H1 (cell line): ENCODE measurements around the gene EPYC. TPM values are rescaled to one million over a fixed set of nuclear protein-coding genes. Genes with fewer than 3 reads are reported as not detected.

Experiments
- CTCF ChIA-PET: fragments of 300-600 bp; sonication (Branson Sonifier 250); formaldehyde crosslinking; loops from one replicate; lab custom pipeline; 2021; ENCODE audit not compliant: partially characterized antibody; lab: Charles Lee
- POLR2A ChIA-PET: fragments of 300-600 bp; sonication (Branson Sonifier 250); formaldehyde crosslinking; loops from one replicate; lab custom pipeline; 2021; ENCODE audit warnings: inconsistent platforms; ENCODE audit not compliant: partially characterized antibody; lab: Charles Lee
- DNase-seq, 2 experiments: peaks; one replicate each; pipeline versions ENCODE4 v3.0.0 to v3.0.0-alpha.2; 2010 to 2022; ENCODE audit warnings: low spot score in 2 of 2, low read depth in 1 of 2, mixed read lengths in 1 of 2
- FAIRE-seq: peaks from 2 replicates; lab custom pipeline; 2011; peaks lifted over from hg19 to GRCh38; lab: Jason Lieb, UNC
- H2AFZ ChIP-seq: 2 replicates; pipeline ENCODE4 v1.8.1; 2012; ENCODE audit warnings: low read length, inconsistent platforms
- H2AK5ac ChIP-seq: 2 replicates; pipeline ENCODE4 v1.6.1; 2013; ENCODE audit warnings: low read depth, low read length
- H2BK120ac ChIP-seq: replicated peaks from 2 replicates; pipeline ENCODE3; 2013; ENCODE audit warnings: low read depth, low read length, inconsistent platforms
- H2BK12ac ChIP-seq: 2 replicates; pipeline ENCODE4 v1.6.1; 2013; ENCODE audit warnings: low read depth, low read length
- H2BK15ac ChIP-seq: 2 replicates; pipeline ENCODE4 v1.6.1; 2013; ENCODE audit warnings: low read length
- H2BK20ac ChIP-seq: 2 replicates; pipeline ENCODE4 v1.6.1; 2013; ENCODE audit warnings: low read length
- H2BK5ac ChIP-seq: 2 replicates; pipeline ENCODE4 v1.6.1; 2013; ENCODE audit warnings: low read depth, low read length
- H3K14ac ChIP-seq: 2 replicates; pipeline ENCODE4 v1.6.1; 2013; ENCODE audit warnings: inconsistent platforms; ENCODE audit not compliant: insufficient read length
- H3K18ac ChIP-seq: 2 replicates; pipeline ENCODE4 v1.6.1; 2013; ENCODE audit warnings: low read length; ENCODE audit errors: extremely low read depth
- H3K23ac ChIP-seq: 2 replicates; pipeline ENCODE4 v1.6.1; 2013; ENCODE audit warnings: inconsistent platforms; ENCODE audit not compliant: insufficient read length
- H3K23me2 ChIP-seq: 2 replicates; pipeline ENCODE4 v1.6.1; 2013; ENCODE audit warnings: low read depth, low read length
- H3K27ac ChIP-seq: 2 replicates; pipeline ENCODE4 v1.6.1; 2011; ENCODE audit warnings: low read depth, low read length, inconsistent platforms
- H3K27me3 ChIP-seq, 4 experiments: replicated peaks in 1 of 4; 1 replicate in 1 of 4; 2 replicates in 3 of 4; pipeline versions ENCODE4 v1.6.1 to v1.8.1; 2011 to 2013; ENCODE audit warnings: low read length in 3 of 4, mild to moderate bottlenecking in 3 of 4, inconsistent platforms in 2 of 4, mixed read lengths in 2 of 4, moderate library complexity in 1 of 4; ENCODE audit not compliant: control insufficient read depth in 3 of 4, insufficient read depth in 3 of 4; ENCODE audit errors: extremely low read depth in 1 of 4
- H3K36me3 ChIP-seq, 4 experiments: 2 replicates each; pipeline versions ENCODE4 v1.6.1 to v1.8.1; 2011 to 2013; ENCODE audit warnings: mild to moderate bottlenecking in 4 of 4, low read length in 3 of 4, moderate library complexity in 2 of 4, control low read depth in 1 of 4, inconsistent platforms in 1 of 4; ENCODE audit not compliant: insufficient read depth in 4 of 4, control insufficient read depth in 2 of 4
- H3K4ac ChIP-seq: replicated peaks from 2 replicates; pipeline ENCODE3; 2013; ENCODE audit warnings: low read length, low read depth, mixed read lengths, inconsistent platforms; ENCODE audit not compliant: insufficient read length
- H3K4me1 ChIP-seq, 4 experiments: replicated peaks in 1 of 4; 1 replicate in 1 of 4; 2 replicates in 3 of 4; pipeline versions ENCODE4 v1.6.1 to v1.8.1; 2011 to 2013; ENCODE audit warnings: low read length in 3 of 4, inconsistent platforms in 2 of 4, mixed read lengths in 1 of 4; ENCODE audit not compliant: insufficient read depth in 4 of 4, control insufficient read depth in 3 of 4
- H3K4me2 ChIP-seq, 2 experiments: 2 replicates each; pipeline versions ENCODE4 v1.6.1 to v1.8.1; 2011 to 2013; ENCODE audit warnings: low read depth in 2 of 2, low read length in 2 of 2, control low read depth in 1 of 2, inconsistent platforms in 1 of 2, mild to moderate bottlenecking in 1 of 2; ENCODE audit not compliant: insufficient read depth in 1 of 2
- H3K4me3 ChIP-seq, 4 experiments: fragments of 200-600, 300-600 bp in 1 of 4; sonication (generic), shearing (Covaris generic), sonication (Bioruptor Twin) in 1 of 4; 2 replicates each; pipeline versions ENCODE4 v1.5.1 to v1.8.1; 2011 to 2016; ENCODE audit warnings: low read length in 4 of 4, low read depth in 3 of 4, control low read depth in 2 of 4, inconsistent platforms in 2 of 4, mild to moderate bottlenecking in 2 of 4, mixed read lengths in 1 of 4, moderate library complexity in 1 of 4; ENCODE audit not compliant: insufficient read depth in 2 of 4; ENCODE audit errors: extremely low read depth in 1 of 4
- H3K56ac ChIP-seq: replicated peaks from 2 replicates; pipeline ENCODE3; 2013; ENCODE audit warnings: low read depth, mild to moderate bottlenecking, mixed read lengths, low read length, inconsistent platforms; ENCODE audit not compliant: insufficient read length
- H3K79me1 ChIP-seq: 2 replicates; pipeline ENCODE4 v1.6.1; 2013; ENCODE audit warnings: low read depth, low read length, control low read depth
- H3K79me2 ChIP-seq, 2 experiments: 2 replicates each; pipeline versions ENCODE4 v1.6.1 to v1.8.1; 2012 to 2013; ENCODE audit warnings: low read length in 2 of 2, mild to moderate bottlenecking in 2 of 2, inconsistent platforms in 1 of 2; ENCODE audit not compliant: insufficient read depth in 2 of 2, control insufficient read depth in 1 of 2
- H3K9ac ChIP-seq, 4 experiments: replicated peaks in 1 of 4; 1 replicate in 1 of 4; 2 replicates in 3 of 4; pipeline versions ENCODE4 v1.6.1 to v1.8.1; 2011 to 2013; ENCODE audit warnings: low read depth in 3 of 4, low read length in 3 of 4, control low read depth in 2 of 4, mild to moderate bottlenecking in 2 of 4, moderate library complexity in 2 of 4, inconsistent platforms in 1 of 4; ENCODE audit errors: extremely low read depth in 1 of 4
- H3K9me3 ChIP-seq, 2 experiments: 2 replicates each; pipeline versions ENCODE4 v1.6.1 to v1.8.1; 2012 to 2013; ENCODE audit warnings: mild to moderate bottlenecking in 2 of 2, moderate library complexity in 2 of 2, control low read depth in 1 of 2, inconsistent platforms in 1 of 2, low read depth in 1 of 2, low read length in 1 of 2, mixed read lengths in 1 of 2; ENCODE audit not compliant: insufficient read depth in 2 of 2
- H4K20me1 ChIP-seq, 2 experiments: replicated peaks in 1 of 2; 2 replicates each; pipeline versions ENCODE3 to v1.8.1; 2011 to 2013; ENCODE audit warnings: inconsistent platforms in 2 of 2, low read length in 2 of 2, mild to moderate bottlenecking in 1 of 2; ENCODE audit not compliant: insufficient read depth in 2 of 2, control insufficient read depth in 1 of 2
- H4K5ac ChIP-seq: 2 replicates; pipeline ENCODE4 v1.6.1; 2013; ENCODE audit warnings: low read length, low read depth, mixed read lengths, inconsistent platforms; ENCODE audit not compliant: insufficient read length
- H4K8ac ChIP-seq: 2 replicates; pipeline ENCODE4 v1.8.0; 2013; ENCODE audit warnings: mild to moderate bottlenecking, moderate library complexity, low read length, inconsistent platforms; ENCODE audit not compliant: insufficient read depth; ENCODE audit errors: extremely low read depth
- H4K91ac ChIP-seq: replicated peaks from 2 replicates; pipeline ENCODE3; 2013; ENCODE audit warnings: low read length, mixed read lengths, inconsistent platforms; ENCODE audit not compliant: insufficient read length
- CBX8 ChIP-seq: fragments of 300-800, 300-1000 bp; sonication (generic); IDR thresholded peaks from 2 replicates; pipeline ENCODE4 v1.7.1; 2016; ENCODE audit warnings: low read depth, low read length, borderline replicate concordance
- CTBP2 ChIP-seq: IDR thresholded peaks from 2 replicates; pipeline ENCODE4 v1.7.0; 2011; ENCODE audit warnings: borderline replicate concordance, mild to moderate bottlenecking, moderate library complexity, mixed read lengths, low read length; ENCODE audit not compliant: insufficient read depth, insufficient read length
- RAD21 ChIP-seq, 2 experiments: IDR thresholded peaks in 1 of 2; conservative IDR thresholded peaks in 1 of 2; 2 replicates each; pipeline ENCODE4 v1.6.1; 2011; ENCODE audit warnings: low read depth in 2 of 2, low read length in 2 of 2, improper control_type of control experiment in 1 of 2, inconsistent platforms in 1 of 2, mild to moderate bottlenecking in 1 of 2, moderate library complexity in 1 of 2
- SIX5 ChIP-seq: IDR thresholded peaks from 2 replicates; pipeline ENCODE4 v1.6.1; 2011; ENCODE audit warnings: mild to moderate bottlenecking, low read depth, low read length
- SP4 ChIP-seq: IDR thresholded peaks from 2 replicates; pipeline ENCODE4 v1.6.1; 2012; ENCODE audit warnings: low read length, inconsistent platforms
- TAF1 ChIP-seq: IDR thresholded peaks from 2 replicates; pipeline ENCODE4 v1.6.1; 2011; ENCODE audit warnings: mild to moderate bottlenecking, low read depth, low read length
- WGBS, 2 experiments: shearing (Covaris generic) in 1 of 2; methylation state at CpG; one replicate each; pipeline versions ENCODE4 v1.1.6 to v1.1.7; 2013 to 2015; ENCODE audit warnings: low lambda C conversion rate in 2 of 2, mixed read lengths in 2 of 2, inconsistent platforms in 1 of 2, low coverage in 1 of 2, missing lambda C conversion rate in 1 of 2; ENCODE audit not compliant: insufficient replicate concordance in 2 of 2, insufficient coverage in 1 of 2, insufficient read length in 1 of 2; ENCODE audit errors: extremely low coverage in 1 of 2, missing lambda C conversion rate in 1 of 2; 5-methylcytosine and 5-hydroxymethylcytosine counted together
- polyA plus RNA-seq, 7 experiments: library from polyadenylated mRNA; depleted of rRNA in 3 of 7; stranded (reverse) in 5 of 7; unstranded in 2 of 7; fragments of >200 nt in 5 of 7; fragments of 200-250 nt in 2 of 7; gene quantifications; 1 replicate in 5 of 7; 2 replicates in 1 of 7; 4 replicates in 1 of 7; pipeline versions ENCODE4 v1.2.1 to v1.2.3, GENCODE V29; 2011 to 2013; ENCODE audit warnings: missing spikeins in 2 of 7, mixed read lengths in 2 of 7
- total RNA-seq: library from RNA; stranded (reverse); fragmentation: NEBNext Ultra II Directional; extraction: Animal tissue kit (Norgen Biotek cat#: 25700); gene quantifications from 2 replicates; pipeline ENCODE4 v1.2.1, GENCODE V29; 2021
- TF ChIP-seq, protein P1 (sequence below): IDR thresholded peaks from 2 replicates; pipeline ENCODE4 v1.6.1; 2011; ENCODE audit warnings: low read depth, mild to moderate bottlenecking, low read length; ENCODE audit not compliant: insufficient read depth

Gene EPYC
- total and polyA plus RNA-seq, 2 of the 8 experiments (the other 6 are each of a cell fraction or from before 2014, with no cell fraction given): not detected

GRCh38 chr12:91044586-91044985, 39.8 kb upstream of the EPYC start:
- Histone ChIP-seq H2BK5ac (no peak overlapping the region), H4K91ac (no peak overlapping the region), H2BK12ac (no peak overlapping the region), H3K9me3 (no peaks in the 10 kb centered on the region), H3K18ac (no peak overlapping the region), H2BK15ac (no peak overlapping the region), H3K27ac (no peak overlapping the region), H3K14ac (no peak overlapping the region), H3K23ac (no peak overlapping the region), H3K56ac (no peak overlapping the region), H3K9ac (no peak overlapping the region), H2AFZ (no peak overlapping the region), H3K36me3 (no peaks in the 10 kb centered on the region), H3K4me2 (no peak overlapping the region), H2BK120ac (no peak overlapping the region), H4K20me1 (no peaks in the 10 kb centered on the region), H3K4ac (no peak overlapping the region), H4K5ac (no peak overlapping the region), H2AK5ac (no peak overlapping the region), H4K8ac (no peak overlapping the region), H2BK20ac (no peak overlapping the region), H3K4me1 (no peaks in the 10 kb centered on the region), H3K79me2 (no peaks in the 10 kb centered on the region), H3K79me1 (no peaks in the 10 kb centered on the region), H3K23me2 (no peaks in the 10 kb centered on the region), H3K27me3 (no peaks in the 10 kb centered on the region), H3K4me3 (no peak overlapping the region)
- TF ChIP-seq RAD21 (IDR thresholded peaks at IDR 0.05 in 1 of 2, conservative IDR thresholded peaks at IDR 0.05 in 1 of 2; ENCODE audit: low read depth in 2 of 2, low read length in 2 of 2) (no peak), TAF1 (no peak), CBX8 (no peak), SP4 (no peak), SIX5 (no peak), CTBP2 (no peak)
- TF ChIP-seq, protein P1, sequence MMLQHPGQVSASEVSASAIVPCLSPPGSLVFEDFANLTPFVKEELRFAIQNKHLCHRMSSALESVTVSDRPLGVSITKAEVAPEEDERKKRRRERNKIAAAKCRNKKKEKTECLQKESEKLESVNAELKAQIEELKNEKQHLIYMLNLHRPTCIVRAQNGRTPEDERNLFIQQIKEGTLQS: no peak
- CTCF ChIA-PET: interaction anchor here (0.8 kb wide), 1 partner anchor 91 kb away, joined by 3 read pairs; no protein-coding TSS in a partner anchor
- POLR2A ChIA-PET: no interaction called here
- no peak for FAIRE-seq
- 89% methylated on average over 2 of the region's 2 CpGs; no CpG with 5 or more reads in 1 of the 2 experiments for WGBS, 2 experiments
- DNase-seq: no peak
